Epithelial cell of proximal tubule (primary cell): ENCODE data around the gene PABPC1L. TPM values are rescaled to one million over a fixed set of nuclear protein-coding genes. Genes with fewer than 3 reads are reported as not detected.

Experiments used
- DNase-seq: peaks from one replicate; pipeline ENCODE4 v3.0.0-alpha.2; 2011; ENCODE audit warnings: low read depth
- H3K4me3 ChIP-seq: 2 replicates; pipeline ENCODE4 v1.5.1; 2011; ENCODE audit warnings: low read depth, mild to moderate bottlenecking, low read length
- CTCF ChIP-seq: conservative IDR thresholded peaks from 2 replicates; pipeline ENCODE4 v1.5.1; 2012; ENCODE audit warnings: low read depth, mild to moderate bottlenecking, low read length
- total RNA-seq: library from RNA; depleted of rRNA; stranded (reverse); fragments of >200 nt; gene quantifications from 2 replicates; pipeline ENCODE4 v1.2.3, GENCODE V29; 2015

Gene PABPC1L
- total RNA-seq, 1 donor from 2014 or later: 9.2 TPM

GRCh38 chr20:44966030-44966961 lies 56.4 kb downstream of the PABPC1L start, which contains the start of gene STK4:
Gene STK4 (plus strand): TSS chr20:44966512. CDS start chr20:44966569, 57 bp downstream.
- no peak for DNase-seq
- H3K4me3 ChIP-seq: peak within 1 kb of the TSS; percentile 90
- TF ChIP-seq CTCF: peak; percentile 50

- DNase-seq: no peak
- peak overlapping the region; percentile 90 for H3K4me3 ChIP-seq
- TF ChIP-seq CTCF: no peak
Observed at GRCh38 chr20:44967207-44967807, 57.4 kb downstream of the PABPC1L start.

DNA sequence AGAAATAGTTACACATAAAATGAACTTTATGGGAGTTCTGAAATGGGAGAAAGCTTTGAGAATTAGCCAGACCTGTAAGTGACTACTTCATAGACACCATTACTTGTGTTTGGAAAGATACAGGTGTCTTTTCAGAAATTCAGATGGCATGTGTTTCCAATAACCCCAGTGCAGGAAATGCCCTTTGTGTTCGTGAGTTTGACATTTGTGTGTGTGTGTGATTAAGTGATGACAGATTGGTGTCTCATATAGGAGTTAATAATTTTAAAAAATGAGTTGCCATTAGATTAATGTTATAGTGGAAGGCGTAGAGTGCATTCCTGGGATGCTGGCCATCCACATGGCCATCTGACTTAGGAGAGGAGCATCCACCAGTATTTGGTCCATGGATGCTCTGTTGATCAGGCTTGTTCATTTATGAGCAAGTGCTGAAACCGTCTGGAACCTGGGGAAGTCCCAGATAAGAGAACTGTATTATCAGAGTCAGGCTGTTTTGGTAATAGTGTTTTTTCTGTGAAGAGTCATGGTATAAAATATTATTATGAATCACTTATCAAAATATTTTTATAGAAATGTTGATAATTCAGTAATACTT lies 59.5 kb downstream of the PABPC1L start:
- H3K4me3 ChIP-seq: no peak overlapping the region
- DNase-seq: no peak
- no peak for TF ChIP-seq CTCF

- no peak for TF ChIP-seq CTCF
- no peak for DNase-seq
- no peak overlapping the region for H3K4me3 ChIP-seq
Observed at GRCh38 chr20:44970243-44970757, 60.4 kb downstream of the PABPC1L start.

GRCh38 chr20:44973053-44973452 lies 63.2 kb downstream of the PABPC1L start:
- no peak overlapping the region for H3K4me3 ChIP-seq
- no peak for DNase-seq

GRCh38 chr20:44976698-44977097 lies 66.8 kb downstream of the PABPC1L start:
- TF ChIP-seq CTCF: no peak
- DNase-seq: no peak
- no peak overlapping the region for H3K4me3 ChIP-seq

More at GRCh38 chr20:44973053-44973452, 63.2 kb downstream of the PABPC1L start:
- TF ChIP-seq CTCF: no peak
